ENCODE data around the gene KLKB1. TPM values are rescaled to one million over a fixed set of nuclear protein-coding genes. Genes with fewer than 3 reads are reported as not detected.

Gene KLKB1
- total RNA-seq (2022) (not detected in 2 replicates), Bru-seq, nascent RNA (percentile 11 among the genes with signal in this experiment), BruChase-seq, experiment 1, labeled RNA remaining after a 2-hour chase (percentile 11 among the genes with signal in this experiment), BruChase-seq, experiment 2, labeled RNA remaining after a 6-hour chase (percentile 9 among the genes with signal in this experiment)
- long read RNA-seq: 0 reads

GRCh38 chr4:186227221-186227620, at the start of gene KLKB1:
Gene KLKB1 (plus strand): TSS chr4:186227507. CDS start chr4:186228196, 689 bp downstream.
- H3K4me3 ChIP-seq (ENCODE audit: low read depth, low read length): no peak within 1 kb of the TSS
- Mint-ChIP-seq H3K27ac (ENCODE audit: unreplicated experiment) (no peak within 1 kb of the TSS), H3K4me3 (ENCODE audit: unreplicated experiment) (no peak within 1 kb of the TSS), H3K27me3 (ENCODE audit: insufficient read depth, unreplicated experiment) (peaks cover 3% of the 10 kb centered on the region), H3K36me3 (ENCODE audit: insufficient read depth, unreplicated experiment) (peaks cover 5% of the 10 kb centered on the region), H3K9me3 (ENCODE audit: unreplicated experiment) (peaks cover 23% of the 10 kb centered on the region), H3K4me1 (ENCODE audit: low read depth, unreplicated experiment) (no peaks in the 10 kb centered on the region)
- H3K27me3 ChIP-seq (replicated peaks; ENCODE audit: control insufficient read depth, insufficient read depth, low read length): no peaks in the 10 kb centered on the region
- no peaks in the 10 kb centered on the region for H3K36me3 ChIP-seq (ENCODE audit: control insufficient read depth, insufficient read depth, low read length)
- POLR2A ChIA-PET: no interaction called here
- H3K4me1 ChIP-seq: no peaks in the 10 kb centered on the region
- CTCF ChIA-PET: no interaction called here
- intact Hi-C loops (cut with micrococcal nuclease; ENCODE audit: unreplicated experiment): no loop called here
- BruUV-seq (replicated peaks): no TSS peak
- 0 out of 2 replicates have a peak, but pooled peaks cover 3% of the 10 kb centered on the region for H3K9me3 ChIP-seq
- TF ChIP-seq CTCF (IDR thresholded peaks at IDR 0.05; ENCODE audit: insufficient read depth in 1 of 2, low read depth in 1 of 2, low read length in 1 of 2, severe bottlenecking in 1 of 2, unreplicated experiment in 1 of 2): no peak
- no peak for DNase-seq

GRCh38 chr4:186188107-186188506, 39.2 kb upstream of the KLKB1 start:
- DNase-seq: no peak
- ChIA-PET CTCF (no interaction called here), POLR2A (no interaction called here)
- intact Hi-C loops (cut with micrococcal nuclease; ENCODE audit: unreplicated experiment): no loop called here
- no peaks in the 10 kb centered on the region; the same call in none of the 2 replicates for H3K27me3 ChIP-seq (replicated peaks; ENCODE audit: control insufficient read depth, insufficient read depth, low read length)
- H3K27ac Mint-ChIP-seq (ENCODE audit: unreplicated experiment): no peak overlapping the region
- H3K9me3 Mint-ChIP-seq (ENCODE audit: unreplicated experiment): no peaks in the 10 kb centered on the region
- H3K27me3 Mint-ChIP-seq (ENCODE audit: insufficient read depth, unreplicated experiment): peaks cover 18% of the 10 kb centered on the region
- no peaks in the 10 kb centered on the region for H3K9me3 ChIP-seq
- H3K4me3 ChIP-seq (ENCODE audit: low read depth, low read length): no peak overlapping the region
- no peak for TF ChIP-seq CTCF (IDR thresholded peaks at IDR 0.05; ENCODE audit: insufficient read depth in 1 of 2, low read depth in 1 of 2, low read length in 1 of 2, severe bottlenecking in 1 of 2, unreplicated experiment in 1 of 2)
- H3K4me3 Mint-ChIP-seq (ENCODE audit: unreplicated experiment): no peak overlapping the region
- peaks cover 10% of the 10 kb centered on the region; the same call in 1 of the 2 replicates for H3K4me1 ChIP-seq
- H3K36me3 Mint-ChIP-seq (ENCODE audit: insufficient read depth, unreplicated experiment): no peaks in the 10 kb centered on the region
- H3K36me3 ChIP-seq (ENCODE audit: control insufficient read depth, insufficient read depth, low read length): no peaks in the 10 kb centered on the region
- H3K4me1 Mint-ChIP-seq (ENCODE audit: low read depth, unreplicated experiment): no peaks in the 10 kb centered on the region
- BruUV-seq (replicated peaks): no TSS peak

- DNase-seq: no peak
- Mint-ChIP-seq H3K27me3 (ENCODE audit: insufficient read depth, unreplicated experiment) (peaks cover 12% of the 10 kb centered on the region), H3K4me3 (ENCODE audit: unreplicated experiment) (peak overlapping the region; percentile 80), H3K27ac (ENCODE audit: unreplicated experiment) (no peak overlapping the region), H3K4me1 (ENCODE audit: low read depth, unreplicated experiment) (no peaks in the 10 kb centered on the region), H3K36me3 (ENCODE audit: insufficient read depth, unreplicated experiment) (no peaks in the 10 kb centered on the region), H3K9me3 (ENCODE audit: unreplicated experiment) (no peaks in the 10 kb centered on the region)
- intact Hi-C loops (cut with micrococcal nuclease; ENCODE audit: unreplicated experiment): loop anchor here (1.0 to 5.0 kb wide), 2 partner anchors 12 to 47 kb away; no protein-coding TSS in a partner anchor
- Histone ChIP-seq H3K4me3 (ENCODE audit: low read depth, low read length) (no peak overlapping the region), H3K36me3 (ENCODE audit: control insufficient read depth, insufficient read depth, low read length) (no peaks in the 10 kb centered on the region), H3K27me3 (replicated peaks; ENCODE audit: control insufficient read depth, insufficient read depth, low read length) (no peaks in the 10 kb centered on the region; the same call in none of the 2 replicates), H3K9me3 (no peaks in the 10 kb centered on the region), H3K4me1 (peaks cover 10% of the 10 kb centered on the region; the same call in 1 of the 2 replicates)
- ChIA-PET POLR2A (no interaction called here), CTCF (no interaction called here)
- no TSS peak for BruUV-seq (replicated peaks)
- no peak for TF ChIP-seq CTCF (IDR thresholded peaks at IDR 0.05; ENCODE audit: insufficient read depth in 1 of 2, low read depth in 1 of 2, low read length in 1 of 2, severe bottlenecking in 1 of 2, unreplicated experiment in 1 of 2)
Measured at GRCh38 chr4:186189656-186190055, 37.7 kb upstream of the KLKB1 start.

Measured in Caco-2 (cell line).